GM19351 (cell line): ENCODE data around the gene PNP.
"Not testable (repeated sequence)": the region's sequence is repeated elsewhere in the genome, so short reads cannot be mapped to it uniquely, and the experiment has no call there.

Experiments
- ATAC-seq: cut with Tn5 transposase; IDR thresholded peaks from one replicate; pipeline ENCODE4 v1.9.1; 2021; ENCODE audit warnings: mild to moderate bottlenecking, moderate library complexity; ENCODE audit not compliant: unreplicated experiment

The PNP gene

GRCh38 chr14:20489093-20489994, 20.1 kb downstream of the PNP start:
- ATAC-seq, result no peak

DNA sequence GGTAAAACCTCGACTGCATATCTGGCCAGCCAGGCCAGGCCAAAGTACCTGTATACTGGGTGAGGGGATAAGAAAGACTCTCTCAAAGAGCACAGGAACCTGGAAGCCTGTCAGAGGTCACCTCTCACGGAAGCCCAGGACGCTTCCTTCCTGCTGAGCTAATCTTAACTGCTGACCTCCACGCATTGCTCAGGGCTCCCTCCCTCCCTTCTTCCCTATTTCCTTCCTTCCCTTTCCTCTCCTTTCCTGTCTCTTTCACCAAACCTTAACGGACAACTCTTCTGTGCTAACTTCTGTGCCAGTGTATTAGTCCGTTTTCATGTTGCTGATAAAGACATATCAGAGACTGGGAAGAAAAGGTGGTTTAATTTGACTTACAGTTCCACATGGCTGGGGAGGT, 21.4 kb downstream of the PNP start:
- ATAC-seq, result no peak

DNA sequence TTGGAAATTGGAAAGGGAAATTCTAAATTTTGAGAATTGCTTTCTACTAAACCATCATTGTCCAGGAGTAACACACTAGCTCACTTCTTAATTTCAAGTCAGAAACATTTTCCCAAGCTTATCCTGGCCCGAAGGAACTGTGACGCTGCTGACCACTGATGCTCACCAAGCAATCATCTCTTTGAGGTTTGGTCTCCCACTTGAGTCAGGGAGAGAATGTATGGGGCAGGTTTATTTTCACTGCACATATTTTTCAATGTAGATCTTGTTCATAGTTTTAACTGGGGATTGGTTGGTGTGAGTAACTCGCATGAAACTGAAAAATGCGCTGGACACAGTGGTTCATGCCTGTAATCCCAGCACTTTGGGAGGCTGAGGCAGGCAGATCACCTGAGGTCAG, 23.3 kb downstream of the PNP start:
- no peak for ATAC-seq

- ATAC-seq, result no peak
Measured at GRCh38 chr14:20493634-20494033, 24.4 kb downstream of the PNP start.

- ATAC-seq, result no peak
Measured at GRCh38 chr14:20494935-20495766, 25.9 kb downstream of the PNP start.

DNA sequence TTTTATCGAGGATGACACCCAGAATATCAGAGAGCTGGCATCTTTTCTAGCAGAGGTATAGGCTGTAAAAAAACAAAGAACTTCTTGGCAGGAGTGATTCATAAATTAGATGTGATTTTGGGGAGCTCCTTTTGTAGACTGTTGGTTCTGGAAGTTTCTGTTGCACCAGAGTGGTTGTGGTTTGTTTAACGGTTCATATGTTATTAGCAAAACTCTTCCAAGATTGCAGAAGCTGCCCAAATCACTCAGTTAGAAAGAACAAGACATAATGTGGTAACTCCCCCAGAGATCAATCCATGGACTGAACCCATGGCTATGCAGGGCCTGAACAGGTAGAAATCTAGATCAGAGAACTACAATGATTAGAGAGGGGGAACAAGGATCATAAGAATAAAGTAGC, 29.4 kb downstream of the PNP start:
- ATAC-seq, result no peak

DNA sequence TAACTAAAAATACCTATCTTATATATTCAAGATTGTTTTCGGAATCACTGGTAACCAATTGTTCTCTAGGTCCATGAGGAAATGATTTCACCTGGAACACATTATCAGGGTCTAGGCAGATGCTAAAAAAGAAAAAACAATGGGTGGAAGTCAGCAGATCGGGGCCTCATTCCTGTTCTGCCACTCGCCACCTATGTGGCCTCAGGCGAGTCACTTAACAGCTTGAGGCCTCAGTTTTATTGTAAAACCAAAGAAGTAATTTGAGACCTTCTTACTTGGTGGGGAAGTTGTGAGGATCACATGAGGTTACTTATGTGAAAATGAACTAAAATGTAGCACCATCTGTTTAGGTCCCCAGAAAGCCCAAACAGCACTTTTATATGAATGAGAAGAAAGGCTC, 29.9 kb downstream of the PNP start:
- ATAC-seq, result no peak

DNA sequence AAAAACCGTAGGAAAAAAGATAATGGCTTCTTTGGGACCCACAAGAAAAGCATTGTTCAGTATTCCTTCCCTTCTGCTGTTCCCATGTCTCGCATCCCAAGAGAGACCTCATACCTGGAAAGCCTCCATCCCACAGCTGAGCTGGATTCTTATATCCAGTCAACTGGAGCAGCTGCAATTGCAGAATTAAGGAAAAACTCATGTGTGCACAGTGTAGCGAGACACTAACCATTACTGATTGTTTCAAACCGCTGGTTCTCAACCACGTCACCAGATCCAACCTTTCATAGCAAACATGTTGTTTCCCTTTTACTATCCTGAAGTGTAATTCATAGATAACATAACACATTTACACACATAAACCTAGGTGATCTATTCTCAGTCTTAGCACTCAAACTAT, 30.7 kb downstream of the PNP start:
- no peak for ATAC-seq

DNA sequence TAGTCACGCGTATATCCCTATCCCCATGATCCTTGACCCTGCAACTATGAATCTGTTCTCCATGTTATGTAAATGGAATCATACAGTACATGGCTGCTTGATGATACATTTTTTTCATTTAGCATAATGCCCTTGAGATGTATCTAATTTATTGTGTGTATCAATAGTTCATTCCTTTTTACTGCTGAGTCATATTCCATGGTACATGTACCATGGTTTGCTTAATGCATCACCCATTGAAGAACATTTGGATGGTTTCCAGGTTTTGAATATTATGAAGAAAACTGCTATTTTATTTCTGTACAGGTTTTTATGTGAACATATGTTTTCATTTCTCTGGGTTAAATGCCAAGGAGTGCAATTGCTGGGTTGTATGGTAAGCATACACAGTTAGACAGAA, 32.1 kb downstream of the PNP start:
- ATAC-seq, result no peak

GRCh38 chr14:20503898-20504297, 34.7 kb downstream of the PNP start:
- ATAC-seq, result no peak

DNA sequence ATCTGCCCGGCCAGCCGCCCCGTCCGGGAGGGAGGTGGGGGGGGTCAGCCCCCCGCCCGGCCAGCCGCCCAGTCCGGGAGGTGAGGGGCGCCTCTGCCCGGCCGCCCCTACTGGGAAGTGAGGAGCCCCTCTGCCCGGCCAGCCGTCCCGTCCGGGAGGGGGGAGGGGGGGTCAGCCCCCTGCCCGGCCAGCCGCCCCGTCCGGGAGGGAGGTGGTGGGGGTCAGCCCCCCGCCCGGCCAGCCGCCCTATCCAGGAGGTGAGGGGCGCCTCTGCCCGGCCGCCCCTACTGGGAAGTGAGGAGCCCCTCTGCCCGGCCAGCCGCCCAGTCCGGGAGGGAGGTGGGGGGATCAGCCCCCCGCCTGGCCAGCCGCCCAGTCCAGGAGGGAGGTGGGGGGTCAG, 37.1 kb downstream of the PNP start:
- not testable (repeated sequence) for ATAC-seq

GRCh38 chr14:20506752-20507151, 37.5 kb downstream of the PNP start:
- ATAC-seq, result not testable (repeated sequence)

DNA sequence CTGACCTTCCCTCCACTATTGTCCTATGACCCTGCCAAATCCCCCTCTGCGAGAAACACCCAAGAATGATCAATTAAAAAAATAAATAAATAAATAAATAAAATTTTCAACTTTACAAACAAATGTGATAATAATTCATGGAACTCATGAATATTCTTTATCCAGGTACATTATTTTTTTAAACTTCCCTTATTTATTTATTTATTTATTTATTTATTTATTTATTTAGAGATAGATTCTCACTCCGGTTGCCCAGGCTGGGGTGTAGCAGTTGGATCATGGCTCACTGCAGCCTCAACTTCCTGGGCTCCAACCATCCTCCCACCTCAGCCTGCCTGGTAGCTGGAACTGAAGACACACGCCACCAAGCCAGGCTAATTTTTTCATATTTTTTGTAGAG, 38.3 kb downstream of the PNP start:
- ATAC-seq, result not testable (repeated sequence)

DNA sequence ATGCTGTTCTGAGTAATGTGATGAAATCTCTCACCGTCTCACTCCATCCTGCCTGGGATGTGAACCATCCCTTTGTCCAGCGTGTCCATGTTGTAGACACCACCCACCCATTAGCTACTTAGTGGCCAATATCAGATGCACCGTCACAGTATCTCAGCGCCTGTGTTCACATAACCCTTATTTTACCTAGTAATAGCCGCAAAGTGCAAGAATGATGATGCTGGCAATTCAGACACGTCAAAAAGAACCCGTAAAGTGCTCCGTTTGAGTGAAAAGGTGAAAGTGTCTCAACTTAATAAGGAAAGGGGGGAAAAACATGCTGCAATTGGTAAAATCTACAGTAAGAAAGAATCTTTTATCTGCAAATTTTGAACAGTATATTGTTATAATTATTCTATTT, 39.2 kb downstream of the PNP start:
- no peak for ATAC-seq

GRCh38 chr14:20512177-20512905, 43.1 kb downstream of the PNP start:
- ATAC-seq, result no peak

GRCh38 chr14:20515846-20516245, 46.6 kb downstream of the PNP start:
- no peak for ATAC-seq

DNA sequence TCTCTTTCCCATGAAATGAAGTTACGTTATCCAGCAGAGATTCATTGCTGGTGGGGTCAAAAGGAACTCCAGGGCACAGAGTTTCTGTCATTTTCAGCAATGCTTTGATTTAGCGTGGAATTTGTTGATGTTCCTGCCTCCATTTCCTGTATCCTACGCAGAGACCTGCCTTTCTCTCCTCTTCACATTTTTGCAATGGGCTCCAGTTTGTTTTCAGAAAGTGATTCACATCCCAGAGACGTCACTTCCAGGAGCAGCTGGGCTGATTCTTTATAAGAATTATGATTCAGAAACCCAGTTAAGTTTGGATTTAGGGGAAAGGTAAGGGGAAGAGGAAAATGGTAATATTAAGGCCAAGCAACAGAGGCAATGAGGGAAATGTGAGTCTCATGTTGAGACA, 47.7 kb downstream of the PNP start:
- ATAC-seq, result no peak

DNA sequence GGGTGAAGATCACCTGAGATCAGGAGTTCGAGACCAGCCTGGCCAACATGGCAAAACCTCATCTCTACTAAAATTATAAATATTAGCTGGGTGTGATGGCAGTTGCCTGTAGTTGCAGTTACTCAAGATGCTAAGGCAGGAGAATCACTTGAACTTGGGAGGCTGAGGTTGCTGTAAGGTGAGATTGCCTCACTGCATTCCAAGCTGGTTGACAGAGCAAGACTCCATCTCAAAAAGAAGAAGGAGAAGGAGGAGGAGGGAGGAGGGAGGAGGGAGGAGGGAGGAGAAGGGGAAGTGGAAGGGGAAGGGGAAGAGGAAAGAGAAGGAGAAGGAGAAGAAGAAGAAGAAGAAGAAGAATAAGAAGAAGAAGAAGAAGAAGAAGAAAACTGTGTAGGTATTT, 53.1 kb downstream of the PNP start:
- no peak for ATAC-seq

DNA sequence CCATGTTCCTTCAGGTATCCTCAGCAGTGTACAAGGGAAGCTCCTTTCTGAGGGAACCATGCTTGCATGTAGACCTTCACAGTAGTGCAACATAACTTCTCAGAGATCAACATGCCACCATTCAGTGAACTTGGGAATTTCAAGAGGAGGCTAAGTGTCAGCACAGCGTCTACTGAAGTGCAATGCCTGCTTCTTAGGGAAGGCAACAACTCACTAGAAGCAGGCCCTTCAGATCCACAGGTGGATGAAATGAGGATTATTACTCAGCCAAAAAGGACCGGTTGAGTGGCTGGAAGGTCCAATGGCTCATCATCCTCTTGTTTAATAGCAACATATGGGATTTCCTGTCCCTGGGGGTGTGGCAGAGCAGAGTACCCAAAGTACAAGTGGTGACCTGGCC, 54.8 kb downstream of the PNP start:
- ATAC-seq, result no peak
